ENCODE data around the gene PTPRM.

DNA sequence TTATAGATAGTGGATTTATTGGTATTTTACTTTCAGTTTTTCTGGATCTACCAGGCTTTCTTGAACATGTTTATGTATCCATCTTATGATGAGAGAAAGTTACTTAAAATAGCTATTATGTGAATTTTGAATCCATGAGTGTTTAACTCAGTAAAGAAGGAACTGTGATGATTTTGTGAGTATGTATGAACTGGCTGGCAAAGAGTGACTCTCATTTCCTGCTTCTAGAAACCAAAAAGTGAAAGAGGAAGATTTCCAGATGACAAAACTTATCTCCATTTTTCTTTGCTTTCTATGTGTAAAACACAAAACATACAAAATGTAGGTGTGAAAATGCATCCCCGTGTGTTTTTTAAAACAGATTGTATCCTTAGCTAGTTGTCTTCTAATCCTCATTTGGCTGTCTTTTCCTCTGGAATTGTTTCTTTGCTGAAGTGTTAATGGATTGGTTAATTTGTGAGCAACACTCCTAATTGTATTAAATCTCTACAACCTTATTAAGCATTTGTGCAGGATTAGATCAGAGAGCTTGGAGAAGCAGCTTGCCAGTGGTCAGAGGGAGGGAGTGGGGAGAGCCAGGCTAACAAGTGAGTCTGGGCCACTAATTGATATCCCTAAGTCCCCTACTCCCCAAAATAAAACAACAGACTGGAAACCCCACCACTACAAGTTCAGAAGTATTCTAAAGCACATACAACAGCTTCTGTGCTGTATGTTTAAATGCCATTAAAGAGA is 23.9 kb downstream of the PTPRM start:
- TF ChIP-seq, protein P1, sequence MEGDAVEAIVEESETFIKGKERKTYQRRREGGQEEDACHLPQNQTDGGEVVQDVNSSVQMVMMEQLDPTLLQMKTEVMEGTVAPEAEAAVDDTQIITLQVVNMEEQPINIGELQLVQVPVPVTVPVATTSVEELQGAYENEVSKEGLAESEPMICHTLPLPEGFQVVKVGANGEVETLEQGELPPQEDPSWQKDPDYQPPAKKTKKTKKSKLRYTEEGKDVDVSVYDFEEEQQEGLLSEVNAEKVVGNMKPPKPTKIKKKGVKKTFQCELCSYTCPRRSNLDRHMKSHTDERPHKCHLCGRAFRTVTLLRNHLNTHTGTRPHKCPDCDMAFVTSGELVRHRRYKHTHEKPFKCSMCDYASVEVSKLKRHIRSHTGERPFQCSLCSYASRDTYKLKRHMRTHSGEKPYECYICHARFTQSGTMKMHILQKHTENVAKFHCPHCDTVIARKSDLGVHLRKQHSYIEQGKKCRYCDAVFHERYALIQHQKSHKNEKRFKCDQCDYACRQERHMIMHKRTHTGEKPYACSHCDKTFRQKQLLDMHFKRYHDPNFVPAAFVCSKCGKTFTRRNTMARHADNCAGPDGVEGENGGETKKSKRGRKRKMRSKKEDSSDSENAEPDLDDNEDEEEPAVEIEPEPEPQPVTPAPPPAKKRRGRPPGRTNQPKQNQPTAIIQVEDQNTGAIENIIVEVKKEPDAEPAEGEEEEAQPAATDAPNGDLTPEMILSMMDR (IDR thresholded peaks at IDR 0.05): no peak
- no peak for TF ChIP-seq EZH2 (IDR thresholded peaks at IDR 0.05)

Data from neural progenitor cell (in vitro differentiated cells).